GM21825 (cell line): ENCODE results near the gene GMCL2.
A peak's percentile ranks its signal among the peaks of the same experiment; 100 is the strongest.
"Not testable (repeated sequence)": the region's sequence is repeated elsewhere in the genome, so short reads cannot be mapped to it uniquely, and the experiment has no call there.

Experiments used
- ATAC-seq: cut with Tn5 transposase; IDR thresholded peaks from one replicate; pipeline ENCODE4 v1.9.1; 2021; ENCODE audit warnings: mild to moderate bottlenecking, moderate library complexity; ENCODE audit not compliant: unreplicated experiment

GMCL2 gene

GRCh38 chr5:178207183-178207916 is 20.2 kb upstream of the GMCL2 start:
- ATAC-seq: no peak

DNA sequence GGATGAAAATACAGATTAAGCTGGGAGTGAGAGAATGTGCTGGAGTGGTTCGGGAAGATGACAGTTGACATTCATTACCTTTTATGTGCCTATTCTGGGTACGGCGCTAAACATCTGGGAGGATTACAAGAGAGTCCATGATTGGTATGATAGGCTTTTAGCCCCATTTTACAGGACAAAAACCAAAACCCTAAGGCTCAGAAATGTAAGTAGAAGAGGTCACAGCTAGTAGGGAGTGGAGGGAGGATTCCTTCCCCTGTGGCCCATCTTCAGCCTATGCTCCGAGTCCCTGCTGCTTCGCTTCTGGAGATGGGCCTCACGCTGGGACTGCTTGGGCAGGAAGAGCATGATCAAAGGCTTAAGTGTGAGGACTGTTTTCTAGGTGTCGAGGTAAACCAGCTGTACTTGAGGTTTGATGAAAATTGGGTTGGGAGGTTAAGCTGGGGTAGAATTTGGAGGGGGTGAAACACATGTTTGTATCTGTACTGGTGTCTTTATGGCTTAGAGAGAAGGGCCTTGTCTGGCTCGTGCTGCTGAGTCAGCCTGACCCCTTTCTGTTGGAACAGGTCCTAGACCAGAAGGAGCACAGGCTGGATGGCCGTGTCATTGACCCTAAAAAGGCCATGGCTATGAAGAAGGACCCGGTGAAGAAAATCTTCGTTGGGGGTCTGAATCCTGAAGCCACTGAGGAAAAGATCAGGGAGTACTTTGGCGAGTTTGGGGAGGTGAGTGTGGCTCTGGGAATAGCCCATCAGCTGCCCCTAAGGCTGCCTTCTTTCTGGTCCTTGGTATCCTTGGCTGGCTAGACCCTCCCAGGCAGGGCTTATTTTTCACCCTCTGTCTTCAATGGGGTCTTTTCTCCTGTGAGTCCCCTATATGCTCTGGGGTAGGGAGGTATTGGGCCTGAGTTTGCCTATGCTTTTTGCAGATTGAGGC is 19.3 kb upstream of the GMCL2 start:
- no peak for ATAC-seq

DNA sequence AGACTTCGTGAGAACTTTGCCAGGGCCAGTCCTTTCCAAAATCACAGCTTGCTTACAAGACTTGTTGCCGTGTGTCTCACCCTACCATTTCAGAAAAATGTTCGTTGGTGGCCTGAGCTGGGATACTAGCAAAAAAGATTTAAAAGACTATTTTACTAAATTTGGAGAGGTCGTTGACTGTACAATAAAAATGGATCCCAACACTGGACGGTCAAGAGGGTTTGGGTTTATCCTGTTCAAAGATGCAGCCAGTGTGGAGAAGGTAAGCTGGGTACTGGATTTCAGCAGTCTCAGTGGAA is 18.5 kb upstream of the GMCL2 start:
- ATAC-seq: no peak

DNA sequence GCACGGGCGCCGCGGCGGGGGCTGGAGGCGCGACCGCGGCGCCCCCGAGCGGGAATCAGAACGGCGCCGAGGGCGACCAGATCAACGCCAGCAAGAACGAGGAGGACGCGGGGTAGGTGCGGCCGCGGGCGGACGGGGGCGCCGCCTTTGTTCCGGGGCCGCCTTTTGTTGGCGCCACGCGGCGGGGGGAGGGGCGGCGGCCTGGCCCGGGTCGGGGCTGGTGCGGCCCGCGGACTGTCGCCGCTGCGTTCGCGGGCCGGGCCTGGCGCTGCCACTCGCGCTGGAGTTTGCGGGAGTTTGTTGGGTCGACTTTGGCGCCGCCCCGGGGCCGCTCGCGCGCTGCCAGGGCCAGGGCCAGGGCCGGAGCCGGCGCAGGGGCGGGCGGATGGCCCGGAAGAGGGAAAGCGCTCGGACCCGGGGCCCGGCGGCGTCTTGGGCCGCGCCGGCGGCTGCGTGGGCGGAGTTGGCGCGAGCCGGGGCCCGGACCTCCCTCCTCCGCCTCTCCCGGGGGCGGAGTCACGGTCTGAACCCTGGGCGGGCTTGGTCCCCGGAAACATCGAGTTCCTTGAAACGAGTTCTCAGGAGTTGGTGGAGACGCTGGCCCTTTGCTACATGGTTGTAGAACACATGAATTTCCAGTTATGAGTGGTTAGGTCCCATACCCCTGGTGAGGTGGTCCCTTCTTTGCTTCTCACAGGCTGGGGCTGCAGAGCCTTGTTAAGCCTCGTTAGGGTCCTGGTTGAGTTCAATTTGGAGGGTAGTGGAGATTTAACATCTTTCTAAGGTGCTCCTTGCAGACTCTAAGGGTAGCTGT is 18.0 kb upstream of the GMCL2 start:
- ATAC-seq: peak; percentile 56

- peak; percentile 74 for ATAC-seq
Measured at GRCh38 chr5:178204182-178204934, 17.2 kb upstream of the GMCL2 start, which contains the start of gene HNRNPAB. Gene HNRNPAB (plus strand): TSS chr5:178204533. CDS start chr5:178204838, 305 bp downstream.

GRCh38 chr5:178203670-178204181 is 16.6 kb upstream of the GMCL2 start:
- no peak for ATAC-seq

- no peak for ATAC-seq
Measured at GRCh38 chr5:178202541-178202940, 15.4 kb upstream of the GMCL2 start.

- no peak for ATAC-seq
Measured at GRCh38 chr5:178201927-178202235, 14.7 kb upstream of the GMCL2 start.

DNA sequence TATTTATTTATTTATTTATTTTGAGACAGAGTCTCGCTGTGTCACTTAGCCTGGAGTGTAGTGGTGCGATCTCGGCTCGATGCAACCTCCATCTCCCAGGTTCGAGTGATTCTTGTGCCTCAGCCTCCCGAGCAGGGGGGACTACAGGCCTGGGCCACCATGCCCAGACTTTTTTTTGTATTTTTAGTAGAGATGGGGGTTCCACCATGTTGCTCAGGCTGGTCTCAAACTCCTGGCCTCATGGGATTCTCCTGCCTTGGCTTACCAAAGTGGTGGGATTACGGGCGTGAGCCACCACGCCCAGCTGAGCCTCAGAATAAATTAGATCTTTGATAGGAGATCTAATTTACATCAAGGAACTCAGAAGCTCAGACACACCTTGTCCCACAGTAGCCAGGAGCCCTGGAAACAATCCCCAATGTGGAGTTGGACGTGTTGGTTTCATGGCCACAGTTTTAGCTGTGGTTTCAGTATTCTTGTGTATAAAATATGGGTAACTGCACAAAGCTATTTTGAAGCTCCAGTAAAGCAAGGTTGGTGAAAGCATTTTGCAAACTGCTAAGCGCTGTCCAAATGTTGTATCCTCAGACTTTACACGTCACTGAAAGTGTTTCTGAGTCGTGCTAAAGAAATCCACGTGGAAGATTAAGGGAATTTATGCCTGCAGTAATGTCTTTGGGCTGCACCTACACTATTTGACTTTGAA is 14.2 kb upstream of the GMCL2 start:
- no peak for ATAC-seq

GRCh38 chr5:178199581-178200434 is 12.6 kb upstream of the GMCL2 start:
- no peak for ATAC-seq

GRCh38 chr5:178198706-178199105 is 11.5 kb upstream of the GMCL2 start:
- no peak for ATAC-seq

- not testable (repeated sequence) for ATAC-seq
Measured at GRCh38 chr5:178198151-178198550, 11.0 kb upstream of the GMCL2 start.

- ATAC-seq: no peak
Measured at GRCh38 chr5:178196986-178197385, 9.8 kb upstream of the GMCL2 start.

GRCh38 chr5:178196281-178196812 is 9.2 kb upstream of the GMCL2 start:
- ATAC-seq: no peak

DNA sequence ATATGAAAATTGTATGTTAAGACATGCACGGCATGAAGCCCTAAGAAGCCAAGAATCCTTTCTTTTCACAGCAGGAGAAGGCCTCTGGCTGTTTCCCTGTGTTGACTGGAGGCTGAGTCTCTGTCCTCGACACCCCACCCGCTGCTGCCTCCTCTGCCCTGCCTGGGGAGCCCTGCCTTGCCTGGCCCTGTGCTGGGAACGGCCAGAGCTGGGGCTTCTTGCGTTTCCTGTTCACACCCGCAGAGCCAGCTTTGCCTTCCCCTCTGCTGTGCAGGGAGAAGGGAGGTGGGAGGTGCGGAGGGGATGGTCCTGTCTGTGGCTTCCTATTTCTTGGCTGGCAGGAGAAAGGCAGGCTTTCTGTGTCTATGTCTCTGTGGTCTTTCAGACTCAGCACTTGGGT is 6.9 kb upstream of the GMCL2 start:
- ATAC-seq: no peak

GRCh38 chr5:178193251-178193809 is 6.2 kb upstream of the GMCL2 start:
- no peak for ATAC-seq

GRCh38 chr5:178192787-178193186 is 5.6 kb upstream of the GMCL2 start:
- ATAC-seq: no peak

DNA sequence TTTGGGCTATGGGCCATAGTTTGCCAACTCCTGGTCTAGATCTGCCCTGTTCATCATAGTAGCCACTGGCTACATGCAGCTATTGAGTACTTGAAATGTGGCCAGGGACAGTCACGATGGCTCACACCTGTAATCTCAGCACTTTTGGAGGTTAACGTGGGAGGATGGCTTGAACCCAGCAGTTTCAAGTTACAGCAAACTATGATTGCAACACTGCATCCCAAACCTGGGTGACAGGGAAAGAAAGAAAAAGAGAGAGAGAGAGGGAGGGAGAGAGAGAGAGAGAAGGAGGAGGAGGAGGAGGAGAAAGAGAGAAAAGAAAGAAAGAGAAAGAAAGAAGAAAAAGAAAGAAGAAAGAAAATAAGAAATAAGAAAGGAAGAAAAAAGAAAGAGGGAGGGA is 5.1 kb upstream of the GMCL2 start:
- no peak for ATAC-seq
